ENCODE measurements around the gene OR4F29. TPM values are rescaled to one million over a fixed set of nuclear protein-coding genes. Genes with fewer than 3 reads are reported as not detected.
"Not testable (repeated sequence)": the region's sequence is repeated elsewhere in the genome, so short reads cannot be mapped to it uniquely, and the experiment has no call there.

Gene OR4F29
- not detected in 2 replicates for total RNA-seq (2021)
- long read RNA-seq: 0 reads

- H3K4ac ChIP-seq (ENCODE audit: low read depth, low read length); H2AFZ ChIP-seq (ENCODE audit: low read length); H3K27me3 ChIP-seq (ENCODE audit: insufficient read depth, low read length); H3K4me1 Mint-ChIP-seq; H4K91ac ChIP-seq (ENCODE audit: insufficient read length, low read depth, low read length); H3K4me2 ChIP-seq (ENCODE audit: insufficient read depth, insufficient read length, low read length); H3K27ac ChIP-seq (ENCODE audit: insufficient read length, low read depth, low read length); H4K20me1 ChIP-seq (ENCODE audit: control insufficient read depth, insufficient read depth, insufficient read length); H2BK120ac ChIP-seq (ENCODE audit: low read depth, low read length, poor library complexity, severe bottlenecking); H3K79me1 ChIP-seq (ENCODE audit: insufficient read depth, low read depth, low read length, poor library complexity, severe bottlenecking); H3K36me3 Mint-ChIP-seq (ENCODE audit: insufficient read depth in 1 of 3, low read depth in 3 of 3); H3K18ac ChIP-seq (ENCODE audit: insufficient read length, low read depth, low read length); H3K27me3 Mint-ChIP-seq (ENCODE audit: low read depth); H4K5ac ChIP-seq (ENCODE audit: insufficient read length, low read depth, low read length); H3K9ac ChIP-seq (ENCODE audit: extremely low read depth, insufficient read length, low read length); H3K23me2 ChIP-seq (ENCODE audit: insufficient read length, low read depth, low read length, poor library complexity, severe bottlenecking); H3K56ac ChIP-seq (ENCODE audit: insufficient read length, low read depth, low read length); H3K9me3 Mint-ChIP-seq; H2AK5ac ChIP-seq (ENCODE audit: insufficient read length, low read length); H3K27ac Mint-ChIP-seq; H2BK20ac ChIP-seq (ENCODE audit: low read depth, low read length, poor library complexity, severe bottlenecking); H2BK5ac ChIP-seq (ENCODE audit: insufficient read length, low read length); H2BK12ac ChIP-seq (ENCODE audit: insufficient read length, low read depth, low read length); DNase-seq; H3K4me1 ChIP-seq (ENCODE audit: insufficient read depth, low read length); H3K79me2 ChIP-seq (ENCODE audit: insufficient read depth, low read length); H2BK15ac ChIP-seq (ENCODE audit: low read depth, low read length); H4K8ac ChIP-seq (replicated peaks; ENCODE audit: insufficient read length, low read depth, low read length); H3K23ac ChIP-seq (ENCODE audit: insufficient read length, low read depth, low read length); H3K14ac ChIP-seq (ENCODE audit: insufficient read depth, low read length); H3K9me3 ChIP-seq (ENCODE audit: control insufficient read depth, low read depth, low read length); H3K4me3 Mint-ChIP-seq; H3T11ph ChIP-seq (ENCODE audit: low read length): not testable (repeated sequence)
Observed at GRCh38 chr1:451578-451977, at the start of gene OR4F29. Gene OR4F29, minus strand, starts transcription at chr1:451678. Its CDS starts 0 bp downstream, at chr1:451678.

Other genes starting within 250 kb of the OR4F29 start
- not detected in 2 replicates for gene OR4F16, start 235.0 kb upstream of the OR4F29 start, total RNA-seq (2021)

Measured in H9 (cell line).